Hippocampal formation (tissue), 2 donors: ENCODE results near the gene IPCEF1.
"Not testable (repeated sequence)": the region's sequence is repeated elsewhere in the genome, so short reads cannot be mapped to it uniquely, and the experiment has no call there.

Source experiments
- DNase-seq, 2 donors: peaks; one replicate each; lab custom pipeline; 2025; lab: John Stamatoyannopoulos, UW

IPCEF1 gene

DNA sequence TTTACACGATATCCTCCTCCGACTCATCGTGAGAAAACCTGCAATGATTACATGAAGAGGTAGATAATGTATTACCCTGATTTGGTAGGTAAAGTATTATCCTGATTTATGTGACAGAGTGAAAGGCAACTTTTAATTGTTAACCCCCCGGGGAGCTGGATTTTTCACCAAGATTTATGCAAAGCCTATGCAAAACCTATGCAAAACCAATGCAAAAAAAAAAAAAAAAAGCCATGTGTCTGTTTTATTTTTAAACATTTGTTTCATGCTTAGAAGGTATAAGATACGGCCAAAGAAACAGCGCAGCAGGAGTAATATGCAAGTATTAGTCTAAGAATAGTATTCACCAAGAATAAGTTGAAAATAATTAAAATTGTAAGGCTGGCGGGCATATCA is 109.9 kb downstream of the IPCEF1 start:
- DNase-seq: no peak

DNA sequence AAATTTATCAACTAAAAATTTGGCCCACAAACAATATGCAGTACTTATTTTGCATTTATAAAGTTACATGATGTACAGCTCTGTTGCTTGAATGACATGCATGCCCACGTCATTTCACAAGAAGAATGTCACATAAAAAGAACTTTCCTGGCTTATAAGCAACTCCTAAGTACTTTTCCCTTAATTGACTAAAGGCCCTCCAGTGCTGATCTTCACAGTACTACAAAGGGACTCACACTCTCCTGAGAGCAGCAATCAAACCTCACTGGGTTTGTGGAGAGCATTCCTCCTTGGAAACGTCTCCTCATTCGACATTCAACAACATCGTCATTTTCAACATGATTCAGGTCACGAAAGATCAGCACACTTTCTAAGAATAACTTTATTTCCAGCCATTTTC is 111.1 kb downstream of the IPCEF1 start:
- DNase-seq: no peak

DNA sequence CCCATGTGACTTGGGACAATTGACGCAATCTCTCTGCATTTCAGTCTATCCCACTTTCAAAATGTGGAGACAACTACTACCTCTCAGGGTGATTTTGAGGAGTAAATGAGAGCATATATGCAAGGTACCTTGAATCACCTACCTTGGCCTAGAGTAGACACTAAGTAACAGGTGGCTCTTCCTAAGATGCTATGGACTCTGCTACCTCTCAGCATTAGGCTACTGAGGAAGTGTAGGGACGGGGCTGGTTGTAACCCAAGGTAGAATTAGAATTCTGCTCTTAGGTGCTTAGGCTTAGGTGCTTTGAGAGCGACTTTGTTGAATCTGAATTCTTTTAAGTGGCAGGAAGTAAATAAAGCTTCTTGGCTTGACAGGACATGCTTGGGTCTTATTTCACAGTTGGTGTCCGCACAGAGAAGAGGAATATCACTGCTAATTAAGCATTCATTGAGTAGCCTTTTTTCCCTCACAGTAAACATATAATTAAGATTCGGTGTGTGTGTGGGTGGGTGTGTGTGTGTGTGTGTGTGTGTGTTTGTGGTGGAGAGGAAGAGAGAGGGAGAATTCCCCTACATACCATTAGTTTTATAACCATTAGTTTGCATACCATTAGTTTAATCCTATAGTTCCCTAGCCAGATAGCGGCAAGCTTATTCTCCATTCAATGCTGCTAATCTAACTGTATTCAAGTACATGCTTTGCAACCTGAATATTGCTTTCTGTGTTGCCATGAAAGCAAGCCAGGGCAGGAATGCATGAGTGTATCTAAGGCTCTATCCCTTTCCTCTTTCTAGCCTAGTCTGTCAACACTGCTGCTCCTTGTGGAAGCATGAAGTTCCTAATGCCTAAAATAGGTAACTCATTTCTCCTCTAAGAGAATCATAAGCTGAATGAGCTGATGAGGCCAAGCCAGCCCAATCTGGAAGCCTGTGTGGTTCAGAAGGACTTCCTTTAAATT is 112.5 kb downstream of the IPCEF1 start:
- DNase-seq: no peak

DNA sequence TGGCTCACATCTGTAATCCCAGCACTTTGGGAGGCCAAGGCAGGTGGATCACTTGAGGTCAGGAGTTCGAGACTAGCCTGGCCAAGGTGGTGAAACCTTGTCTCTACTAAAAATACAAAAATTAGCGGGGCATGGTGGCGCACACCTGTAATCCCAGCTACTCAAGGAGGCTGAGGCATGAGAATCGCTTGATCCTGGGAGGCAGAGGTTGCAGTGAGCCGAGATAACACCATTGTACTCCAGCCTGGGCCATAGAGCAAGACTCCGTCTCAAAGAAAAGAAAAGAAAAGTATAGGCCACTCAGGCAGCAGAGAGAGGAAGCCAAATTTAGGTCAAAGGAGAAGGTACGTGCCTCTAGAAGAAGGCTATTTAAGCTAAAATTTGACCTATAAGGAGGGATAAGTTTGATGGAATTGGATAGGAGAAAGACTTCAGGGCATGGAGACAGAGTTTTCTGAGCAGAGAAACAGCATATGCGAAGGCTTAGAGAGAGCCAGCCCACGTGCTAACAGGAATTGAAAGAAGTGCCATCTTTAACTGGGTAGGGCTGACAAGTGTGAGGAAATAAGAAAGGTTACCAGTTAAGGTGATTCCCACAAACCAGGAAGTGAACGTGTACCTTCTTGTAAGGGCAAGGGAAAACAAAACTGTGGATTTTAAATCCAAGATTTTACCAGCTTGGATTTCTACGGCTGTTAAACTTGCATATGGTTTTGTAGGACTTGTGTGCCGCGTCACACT is 113.8 kb downstream of the IPCEF1 start:
- DNase-seq: no peak

DNA sequence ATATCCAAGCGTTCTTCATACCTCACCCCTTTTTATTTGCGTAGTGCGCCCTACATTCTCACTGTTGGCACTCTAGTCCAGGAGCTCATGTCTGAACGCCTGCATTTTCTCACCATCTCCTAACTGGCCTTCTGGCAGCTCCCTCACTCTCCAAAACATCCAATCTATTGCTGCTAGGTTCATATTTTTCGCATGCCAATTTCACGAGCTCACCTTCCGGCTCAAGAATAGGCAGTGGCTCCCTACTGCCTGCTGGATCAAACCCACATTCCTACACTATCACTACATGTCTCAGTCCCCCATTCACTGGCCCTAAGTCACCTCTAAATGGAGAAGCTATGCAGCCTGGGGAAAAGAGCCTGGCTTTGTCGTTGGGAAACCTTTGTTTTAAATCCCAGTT is 115.0 kb downstream of the IPCEF1 start:
- no peak for DNase-seq

DNA sequence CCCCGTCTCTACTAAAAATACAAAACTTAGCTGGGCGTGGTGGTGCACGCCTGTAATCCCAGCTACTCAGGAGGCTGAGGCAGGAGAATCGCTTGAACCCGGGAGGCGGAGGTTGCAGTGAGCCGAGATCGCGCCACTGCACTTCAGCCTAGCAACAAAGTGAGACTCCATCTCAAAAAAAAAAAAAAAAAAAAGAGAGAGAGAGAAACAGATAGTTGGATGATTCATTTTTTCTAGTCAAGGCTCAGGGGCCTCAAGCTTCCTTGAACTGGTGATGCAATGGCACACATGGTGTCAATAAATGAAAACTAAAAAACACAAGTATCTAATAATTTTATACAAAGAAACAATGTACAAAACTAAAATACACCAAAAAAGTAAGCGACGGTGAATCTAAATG is 115.5 kb downstream of the IPCEF1 start:
- not testable (repeated sequence) for DNase-seq

DNA sequence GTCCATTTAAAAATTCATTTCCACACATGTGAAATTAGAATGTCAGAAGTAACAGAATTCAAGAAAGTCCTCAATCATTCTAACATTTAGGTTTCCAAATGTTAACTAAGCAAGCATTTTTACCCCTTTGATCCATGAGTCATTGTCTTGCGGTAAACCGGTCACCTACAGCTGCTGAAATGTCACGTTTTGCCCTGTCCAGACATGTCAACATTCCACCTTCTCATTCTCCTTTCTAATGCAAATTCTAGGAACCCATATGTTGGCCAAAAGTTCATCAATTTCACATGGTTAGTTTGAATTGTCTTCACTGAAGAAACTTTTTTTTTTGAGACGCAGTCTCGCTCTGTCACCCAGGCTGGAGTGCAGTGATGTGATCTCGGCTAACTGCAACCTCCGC is 117.2 kb downstream of the IPCEF1 start:
- DNase-seq: no peak

DNA sequence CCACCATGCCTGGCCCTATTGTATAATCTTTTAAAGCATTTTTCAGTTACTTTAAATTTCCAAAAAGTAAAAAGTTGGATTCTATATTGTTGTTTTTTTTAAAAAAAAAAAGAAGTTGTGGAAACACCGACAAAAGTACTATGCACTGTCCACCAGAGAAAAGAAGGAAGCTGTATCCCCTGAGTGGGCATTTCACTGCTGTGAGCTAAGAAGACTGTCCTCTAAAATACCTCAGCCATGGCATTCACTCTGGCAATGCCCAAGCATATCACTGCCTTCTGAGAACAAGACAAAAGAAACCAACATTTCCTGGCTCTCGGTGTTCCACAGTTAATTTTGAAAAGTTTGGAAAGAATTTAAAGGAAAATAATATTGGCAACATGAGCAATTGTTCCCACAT is 117.8 kb downstream of the IPCEF1 start:
- no peak for DNase-seq

DNA sequence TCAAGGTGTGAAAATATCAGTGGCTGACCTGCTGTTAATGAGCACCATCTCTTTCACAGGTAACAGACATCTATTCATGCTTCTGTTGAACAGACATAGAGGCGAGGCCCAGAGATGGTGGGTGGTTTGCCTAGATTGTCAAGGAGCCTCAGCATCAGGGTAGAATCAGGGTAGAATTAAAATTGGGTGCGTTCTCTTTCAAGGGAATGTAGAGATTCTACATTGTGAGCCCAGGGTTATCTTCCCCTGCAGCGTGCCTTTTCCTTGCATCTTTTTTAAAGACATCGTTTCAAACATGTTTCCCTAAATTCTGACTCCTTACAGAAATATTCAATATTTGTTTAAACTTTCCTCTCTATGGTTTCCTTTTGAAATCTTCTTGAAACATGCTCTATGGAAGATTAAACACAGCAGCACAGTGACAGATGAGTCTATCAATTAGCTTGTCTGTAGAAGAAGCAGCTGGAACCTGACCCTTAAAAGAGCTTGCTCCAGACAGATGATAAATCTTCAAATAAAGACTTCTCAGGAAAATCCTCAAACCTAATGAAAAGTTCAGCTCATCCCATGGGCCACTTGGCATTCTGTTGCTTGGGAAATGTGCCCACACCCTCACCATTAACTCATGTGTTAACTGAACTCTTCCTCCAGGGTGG is 119.8 kb downstream of the IPCEF1 start:
- no peak for DNase-seq

DNA sequence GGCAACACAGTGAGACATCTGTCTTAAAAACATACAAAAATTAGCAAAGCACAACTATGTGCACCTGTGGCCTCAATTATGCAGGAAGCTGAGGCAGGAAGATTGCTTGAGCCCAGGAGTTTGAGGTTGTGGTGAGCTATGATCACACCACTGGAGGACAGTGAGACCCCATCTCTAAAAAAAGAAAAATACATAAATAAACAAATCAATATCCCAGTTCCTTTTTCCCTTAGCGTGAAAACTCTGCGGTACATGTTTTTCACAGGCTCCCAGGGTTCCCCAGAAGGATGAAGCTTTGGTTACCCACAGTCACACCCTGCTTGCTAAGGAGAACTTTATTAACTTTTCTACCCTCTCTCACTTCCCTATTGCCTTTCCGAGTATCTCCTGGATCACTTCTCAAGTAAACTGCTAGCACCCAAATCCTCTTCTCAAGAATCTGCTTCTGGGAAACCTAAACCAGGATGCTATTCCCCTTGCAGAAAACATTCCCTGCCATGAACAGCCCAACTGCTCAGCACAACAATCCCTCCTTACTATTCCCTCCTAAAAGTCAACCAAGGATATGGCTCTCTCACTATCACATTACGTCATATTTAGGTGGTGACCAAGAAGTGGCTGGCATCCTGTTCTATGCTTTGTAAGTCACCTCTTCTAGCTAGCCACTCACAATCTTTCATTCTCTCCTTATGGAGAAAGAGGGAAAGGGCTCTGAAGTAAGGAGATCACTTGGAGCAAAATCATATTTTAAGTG is 122.4 kb downstream of the IPCEF1 start:
- DNase-seq: no peak

DNA sequence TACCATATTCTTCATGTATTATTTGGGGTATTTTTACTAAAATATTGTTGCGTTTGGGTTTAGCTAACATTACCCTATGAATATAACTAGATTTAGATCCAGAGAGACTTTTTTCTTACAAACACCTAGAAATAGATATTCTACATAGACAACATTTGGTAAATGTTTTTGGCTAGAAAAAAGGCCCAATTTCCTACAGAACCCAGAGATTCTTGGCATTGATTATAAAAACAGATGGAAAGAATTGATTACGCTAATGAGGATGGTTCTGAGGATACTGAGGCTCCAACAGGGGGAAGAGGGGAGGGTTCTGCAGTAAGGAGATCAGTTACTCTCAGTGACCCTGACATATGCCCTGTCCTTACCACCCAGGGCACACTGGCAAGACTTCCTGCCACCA is 123.2 kb downstream of the IPCEF1 start:
- no peak for DNase-seq

DNA sequence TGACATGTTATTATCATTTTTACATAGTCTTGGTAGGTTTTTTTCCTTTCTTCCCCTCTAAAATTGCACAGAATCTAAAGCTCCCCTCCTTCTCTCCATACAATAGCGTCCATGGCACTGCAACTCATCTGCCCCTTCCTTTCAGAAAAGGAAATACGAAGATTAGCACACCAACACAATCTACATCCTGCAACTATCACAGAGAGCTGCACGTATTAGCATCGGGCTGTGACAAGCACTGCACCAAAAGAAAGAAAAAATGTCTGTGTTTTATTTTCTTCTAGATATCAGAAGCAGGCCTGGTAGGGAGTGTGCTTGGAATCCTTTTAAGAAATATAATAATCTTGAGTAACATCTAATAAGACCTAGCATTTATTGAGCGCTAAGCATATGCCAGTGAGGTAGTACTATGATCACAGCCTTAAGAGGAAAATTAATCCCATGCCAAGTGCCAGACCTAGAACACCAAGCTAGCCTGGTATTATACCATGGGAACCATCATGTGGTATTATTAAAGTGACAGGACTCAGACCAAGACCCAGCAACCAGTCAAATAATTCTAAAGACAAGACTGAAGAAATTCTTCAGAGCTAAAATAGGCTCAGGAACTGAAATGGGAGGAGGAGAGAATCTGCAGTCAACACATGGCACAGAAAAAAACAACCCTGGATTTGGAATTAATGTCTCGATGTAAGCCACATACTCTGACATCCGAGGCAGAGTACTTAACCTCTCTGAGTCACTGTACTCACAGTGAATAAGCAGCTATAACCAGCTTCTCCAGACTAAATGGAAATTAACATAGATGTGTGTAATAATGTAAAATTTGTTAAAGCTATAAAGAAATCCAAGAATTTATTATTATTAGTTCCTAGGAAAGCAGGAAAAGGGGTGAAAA is 124.3 kb downstream of the IPCEF1 start:
- DNase-seq: no peak

DNA sequence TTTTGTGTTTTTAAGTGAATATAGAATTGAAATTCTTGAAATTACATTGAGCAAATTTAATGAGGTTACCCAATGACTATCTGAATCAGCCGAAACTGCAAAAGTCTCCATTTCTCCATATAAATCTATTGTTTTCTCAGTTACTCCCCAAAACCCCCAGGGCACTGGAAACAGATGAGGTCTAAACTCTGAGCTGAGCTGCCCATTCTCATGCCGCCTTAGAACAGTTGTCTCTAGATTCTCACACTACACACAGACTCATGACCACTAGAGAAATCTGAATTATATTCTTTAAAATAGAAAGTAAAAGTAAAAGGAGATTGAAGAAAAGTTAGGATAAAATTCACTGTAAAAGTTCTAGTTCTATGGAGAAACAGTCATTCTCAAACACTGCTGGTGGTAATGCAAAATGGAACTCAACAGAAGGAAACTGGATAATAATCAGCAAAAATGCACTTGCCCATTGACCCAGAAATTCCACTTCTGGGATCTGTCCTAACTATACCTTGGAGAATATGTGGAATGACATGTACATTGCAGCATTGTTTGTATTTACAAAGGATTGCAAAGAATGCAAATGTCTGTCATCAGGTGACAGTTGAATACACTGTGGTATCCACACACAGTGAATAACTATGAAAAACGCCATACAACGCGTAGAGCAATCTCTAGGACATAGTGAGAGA is 125.5 kb downstream of the IPCEF1 start:
- no peak for DNase-seq

DNA sequence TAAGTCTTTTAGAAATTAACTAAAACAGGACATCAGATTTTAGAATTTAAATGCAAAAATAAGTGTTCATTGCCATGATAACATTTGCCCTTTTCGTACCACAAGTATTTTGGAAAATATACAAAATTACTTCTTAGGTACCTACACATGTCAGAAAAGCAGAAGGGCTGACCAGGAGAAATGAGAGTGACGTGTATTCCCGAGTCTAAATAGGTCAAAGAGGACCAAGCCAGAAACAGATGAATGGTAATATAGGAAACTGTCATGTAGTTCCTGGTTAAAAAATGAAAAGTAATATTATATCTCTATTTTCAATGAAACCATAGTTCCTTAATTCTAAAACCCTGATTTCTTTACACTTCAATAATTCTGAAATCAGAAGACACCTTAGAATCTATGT is 126.2 kb downstream of the IPCEF1 start:
- DNase-seq: no peak

DNA sequence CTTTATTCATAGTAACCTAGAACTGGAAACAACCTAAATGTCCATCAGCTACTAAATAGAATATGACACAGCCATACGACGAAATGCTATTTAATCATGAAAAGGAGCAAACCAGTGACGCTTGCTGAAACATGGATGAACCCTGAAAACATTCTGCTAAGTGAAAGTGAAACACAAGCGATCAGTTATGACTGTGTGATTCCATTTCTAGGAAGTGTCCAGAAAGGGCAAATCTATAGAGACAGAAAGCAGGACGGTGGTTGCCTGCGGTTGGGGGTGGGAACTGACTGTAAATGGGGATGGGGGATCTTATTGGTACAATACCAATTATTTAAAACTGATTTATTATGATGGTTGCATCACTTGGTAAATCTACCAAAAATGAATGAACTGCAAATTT is 126.8 kb downstream of the IPCEF1 start:
- DNase-seq: no peak

DNA sequence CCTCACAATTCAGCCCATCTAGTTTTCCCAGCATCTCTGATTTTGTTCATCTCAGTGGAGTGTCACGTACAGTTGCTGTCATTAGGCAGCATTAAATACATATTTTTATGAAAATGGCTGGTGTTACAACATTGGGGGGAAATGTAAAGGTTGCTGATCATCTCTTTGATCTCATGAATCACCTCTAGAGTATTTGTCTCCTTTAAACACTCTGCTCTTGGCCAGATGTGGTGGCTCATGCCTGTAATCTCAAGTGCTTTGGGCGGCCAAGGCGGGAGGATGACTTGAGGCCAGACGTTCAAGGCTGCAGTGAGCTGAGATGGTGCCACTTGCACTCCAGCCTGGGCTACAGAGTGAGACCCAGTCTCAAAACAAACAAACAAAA is 128.1 kb downstream of the IPCEF1 start:
- no peak for DNase-seq

DNA sequence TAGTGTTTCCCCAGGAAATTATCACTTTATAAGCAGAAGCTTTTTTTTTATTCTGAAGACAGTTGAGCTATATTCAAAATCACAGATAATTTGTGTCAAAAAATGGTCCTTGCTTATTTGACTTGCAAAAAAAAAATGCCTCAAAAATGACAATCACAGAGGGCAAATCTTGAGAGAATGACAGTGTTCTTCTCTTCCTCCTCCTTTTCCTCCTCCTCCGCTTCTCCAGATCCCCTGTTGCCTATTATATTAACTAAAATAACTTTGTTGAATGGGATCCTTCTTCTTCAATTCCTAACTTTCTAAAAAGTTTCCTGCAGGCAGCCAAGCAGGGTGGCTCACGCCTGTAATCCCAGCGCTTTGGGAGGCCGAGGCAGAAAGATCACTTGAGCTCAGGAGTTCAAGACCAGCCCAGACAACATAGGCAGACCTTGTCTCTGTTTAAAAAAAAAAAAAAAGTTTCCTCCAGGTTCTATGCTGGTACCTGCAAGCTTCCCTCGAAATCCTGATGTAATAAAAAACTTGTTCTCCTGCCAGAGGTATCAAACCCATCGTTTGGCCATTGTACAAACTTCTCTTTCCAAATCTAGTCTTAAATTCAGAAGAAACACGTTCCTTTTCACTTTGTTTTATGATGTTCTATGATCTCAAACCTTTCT is 128.6 kb downstream of the IPCEF1 start:
- no peak for DNase-seq

DNA sequence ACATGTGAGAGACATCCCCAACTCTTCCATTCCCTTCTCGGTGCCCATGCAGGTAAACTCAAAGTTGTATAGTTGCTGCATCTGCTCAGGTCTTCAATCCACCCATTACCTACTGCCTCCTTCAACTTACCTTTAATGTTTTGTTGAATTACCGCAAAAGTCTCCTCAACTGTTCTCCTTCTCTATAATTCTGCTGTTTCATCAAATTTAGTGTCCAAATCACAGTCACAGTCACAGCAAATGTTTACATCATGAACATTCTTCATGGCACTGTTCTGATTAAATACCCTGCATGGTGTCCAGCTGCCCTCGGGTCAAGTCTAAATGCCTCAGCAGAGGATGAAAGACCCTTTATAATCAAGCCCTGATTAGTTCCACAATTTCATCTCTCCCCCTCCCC is 130.1 kb downstream of the IPCEF1 start:
- no peak for DNase-seq

DNA sequence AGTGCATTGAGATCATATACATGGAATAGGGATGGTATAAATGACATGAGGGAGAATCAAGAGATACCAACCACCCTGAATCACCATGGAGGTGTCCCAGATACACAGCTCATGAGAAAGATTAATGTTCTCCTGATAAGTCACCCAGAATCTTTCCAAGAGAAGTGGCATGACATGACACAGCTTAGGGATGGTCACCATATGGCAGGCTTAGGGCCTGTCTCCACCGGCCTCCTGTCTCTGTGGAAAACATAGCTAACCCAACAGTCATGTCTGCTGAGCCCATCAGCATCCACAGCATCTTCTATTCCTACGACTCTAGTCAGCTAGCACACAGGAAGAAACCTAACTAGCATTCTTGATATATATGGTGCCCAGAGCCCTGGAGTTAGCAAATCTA is 133.3 kb downstream of the IPCEF1 start:
- no peak for DNase-seq

DNA sequence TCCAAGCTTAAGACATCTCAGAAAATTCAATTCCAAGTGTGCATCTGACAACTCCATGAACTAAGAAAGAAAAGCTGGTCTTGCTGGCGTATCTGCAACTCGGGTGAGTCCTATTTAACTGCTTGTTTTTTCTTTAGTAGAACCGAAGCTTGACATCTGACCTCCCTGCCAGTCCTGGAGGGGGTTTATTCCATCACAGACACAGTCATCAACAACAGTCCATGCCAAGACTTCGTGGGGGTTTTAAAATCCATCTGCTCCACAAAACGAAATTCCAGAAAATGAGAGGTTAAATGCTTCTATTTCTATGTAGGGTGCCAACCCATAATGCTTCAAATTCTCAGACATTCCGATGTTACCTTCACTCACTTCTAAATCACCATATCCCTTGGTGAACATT is 133.9 kb downstream of the IPCEF1 start:
- no peak for DNase-seq
